GM21576 (cell line): Measurements from ENCODE around the gene INO80C.

Experiments used
- ATAC-seq: cut with Tn5 transposase; IDR thresholded peaks from one replicate; pipeline ENCODE4 v1.9.1; 2021; ENCODE audit warnings: mild to moderate bottlenecking, moderate library complexity; ENCODE audit not compliant: unreplicated experiment

The INO80C gene, protein sequence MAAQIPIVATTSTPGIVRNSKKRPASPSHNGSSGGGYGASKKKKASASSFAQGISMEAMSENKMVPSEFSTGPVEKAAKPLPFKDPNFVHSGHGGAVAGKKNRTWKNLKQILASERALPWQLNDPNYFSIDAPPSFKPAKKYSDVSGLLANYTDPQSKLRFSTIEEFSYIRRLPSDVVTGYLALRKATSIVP

DNA sequence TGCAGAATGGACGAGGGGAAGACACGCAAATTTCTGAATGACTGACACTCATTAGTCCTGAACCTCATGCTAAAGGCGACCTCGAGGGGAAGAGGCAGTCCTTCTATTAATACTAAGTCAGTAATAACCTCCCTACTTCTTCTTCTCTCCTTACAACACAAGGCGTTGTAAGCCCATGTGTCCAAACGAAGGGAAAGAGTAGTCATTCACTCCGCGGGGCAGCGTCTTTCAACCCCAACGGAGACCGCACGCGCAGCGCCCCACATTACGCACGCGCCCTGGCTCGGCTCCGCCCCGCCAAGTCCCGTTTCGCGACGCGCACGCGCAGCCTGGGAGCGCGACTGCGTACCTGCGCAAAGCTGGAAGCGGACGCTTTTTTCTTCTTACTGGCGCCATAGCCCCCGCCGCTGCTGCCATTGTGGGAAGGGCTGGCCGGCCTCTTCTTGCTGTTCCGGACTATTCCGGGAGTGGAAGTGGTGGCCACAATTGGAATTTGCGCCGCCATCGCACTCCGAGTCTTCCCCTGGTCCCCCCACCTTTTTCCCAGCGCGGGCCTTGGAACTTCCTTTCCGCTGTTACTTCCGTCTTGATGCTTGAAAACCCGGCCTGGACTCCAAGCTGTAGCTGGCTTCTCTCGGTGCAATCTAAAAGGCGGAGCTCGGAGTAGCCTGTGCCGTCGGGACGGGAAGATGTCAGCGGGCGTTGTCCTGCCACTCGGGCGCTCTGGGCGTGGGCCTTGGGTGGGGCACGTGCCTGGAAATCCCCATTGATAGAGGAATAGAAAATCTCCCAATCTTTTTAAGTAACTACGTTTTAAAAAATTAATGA is at the start of gene INO80C:
Gene INO80C (minus strand): TSS at position 591 of the 828 bp plus-strand sequence. CDS start 86 bp downstream, at position 505.
- peak; percentile 93 for ATAC-seq

- no peak for ATAC-seq
Observed at GRCh38 chr18:35547008-35547605, 49.3 kb upstream of the INO80C start.

DNA sequence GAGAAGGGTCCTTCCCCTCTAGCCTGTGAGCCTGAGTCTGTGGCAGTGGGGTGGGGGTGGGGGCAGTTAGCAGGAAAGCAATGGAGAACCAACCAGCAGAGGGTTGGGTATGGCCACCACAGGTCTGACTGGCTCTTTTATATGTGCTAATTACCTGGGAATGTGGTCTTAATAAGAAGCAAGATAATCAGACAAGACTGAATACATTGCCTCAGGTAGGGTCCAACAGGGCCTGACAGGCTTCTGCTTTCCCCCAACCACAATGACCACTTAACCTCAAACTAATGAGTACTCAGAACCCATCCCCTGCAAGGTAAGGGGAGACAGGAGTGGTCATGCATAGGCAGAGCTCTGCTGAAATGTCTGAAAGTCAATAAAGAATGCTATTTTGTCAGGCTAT is 44.6 kb upstream of the INO80C start:
- no peak for ATAC-seq

- no peak for ATAC-seq
Observed at GRCh38 chr18:35535297-35535696, 37.5 kb upstream of the INO80C start.

DNA sequence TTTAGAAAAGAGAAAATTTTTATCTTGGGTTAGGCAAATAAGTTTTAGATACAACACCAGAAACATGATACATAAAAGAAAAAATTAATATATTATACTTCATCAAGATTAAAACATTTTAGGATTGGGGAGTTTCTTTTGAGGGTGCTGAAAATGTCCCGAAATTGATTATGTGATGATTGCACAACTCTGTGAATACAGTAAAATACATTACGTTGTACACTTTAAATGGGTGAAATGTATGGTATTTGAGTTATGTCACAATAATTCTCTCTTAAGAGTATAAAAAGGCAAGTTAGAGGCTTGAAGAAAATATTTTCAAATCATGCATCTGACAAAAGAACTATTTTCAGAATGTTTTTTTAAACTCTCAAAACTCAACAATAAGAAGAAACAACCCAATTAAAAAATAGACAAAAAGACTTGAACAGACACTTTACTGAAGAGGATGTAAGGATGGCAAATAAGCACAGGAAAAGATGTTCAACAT is 36.2 kb upstream of the INO80C start:
- ATAC-seq = no peak

DNA sequence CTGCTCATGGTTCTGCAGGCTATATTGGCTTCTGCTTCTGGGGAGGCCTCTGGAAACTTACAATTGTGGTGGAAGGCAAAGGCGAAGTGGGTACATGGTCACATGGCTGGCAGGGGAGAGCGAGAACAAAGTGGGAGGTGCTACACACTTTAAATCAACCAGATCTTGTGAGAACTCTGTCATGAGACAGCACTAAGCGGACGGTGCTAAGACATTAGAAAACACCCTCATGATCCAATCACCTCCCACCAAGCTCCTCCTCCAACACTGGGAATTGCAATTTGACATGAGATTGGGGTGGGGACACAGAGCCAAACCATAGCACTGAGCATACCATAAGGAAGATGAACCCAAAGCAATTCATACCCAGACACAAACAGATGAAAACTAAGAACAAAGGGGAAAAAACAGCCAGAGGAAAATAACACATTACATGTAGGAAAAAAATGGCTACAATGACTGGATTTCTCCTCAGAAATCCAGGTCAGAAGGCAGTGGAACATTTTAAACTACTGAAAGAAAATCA is 31.1 kb upstream of the INO80C start:
- no peak for ATAC-seq

DNA sequence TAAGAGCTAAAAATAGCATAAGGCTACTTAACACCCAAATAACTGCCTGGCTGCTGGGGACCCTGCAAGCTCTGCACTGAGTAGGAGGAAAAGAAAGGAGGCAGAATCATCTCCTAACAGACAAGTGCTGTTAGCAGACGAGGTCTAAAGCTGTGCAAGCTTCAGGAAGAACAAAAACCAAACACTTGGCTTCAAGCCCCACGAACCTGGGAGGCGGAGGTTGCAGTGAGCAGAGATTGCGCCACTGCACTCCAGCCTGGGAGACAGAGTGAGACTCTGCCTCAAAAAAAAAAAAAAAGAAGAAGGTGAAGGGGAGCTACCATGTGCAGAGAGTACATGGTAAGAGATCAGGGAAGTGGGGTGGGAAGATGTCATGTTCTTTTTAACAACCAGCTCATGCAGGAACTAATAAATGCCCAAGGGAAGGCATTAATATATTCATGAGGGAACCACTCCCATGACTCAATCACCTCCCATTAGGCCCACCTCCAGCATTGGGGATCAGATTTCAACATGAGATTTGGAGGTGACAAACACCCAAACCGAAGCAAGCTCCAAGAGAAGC is 28.8 kb upstream of the INO80C start:
- ATAC-seq = no peak

DNA sequence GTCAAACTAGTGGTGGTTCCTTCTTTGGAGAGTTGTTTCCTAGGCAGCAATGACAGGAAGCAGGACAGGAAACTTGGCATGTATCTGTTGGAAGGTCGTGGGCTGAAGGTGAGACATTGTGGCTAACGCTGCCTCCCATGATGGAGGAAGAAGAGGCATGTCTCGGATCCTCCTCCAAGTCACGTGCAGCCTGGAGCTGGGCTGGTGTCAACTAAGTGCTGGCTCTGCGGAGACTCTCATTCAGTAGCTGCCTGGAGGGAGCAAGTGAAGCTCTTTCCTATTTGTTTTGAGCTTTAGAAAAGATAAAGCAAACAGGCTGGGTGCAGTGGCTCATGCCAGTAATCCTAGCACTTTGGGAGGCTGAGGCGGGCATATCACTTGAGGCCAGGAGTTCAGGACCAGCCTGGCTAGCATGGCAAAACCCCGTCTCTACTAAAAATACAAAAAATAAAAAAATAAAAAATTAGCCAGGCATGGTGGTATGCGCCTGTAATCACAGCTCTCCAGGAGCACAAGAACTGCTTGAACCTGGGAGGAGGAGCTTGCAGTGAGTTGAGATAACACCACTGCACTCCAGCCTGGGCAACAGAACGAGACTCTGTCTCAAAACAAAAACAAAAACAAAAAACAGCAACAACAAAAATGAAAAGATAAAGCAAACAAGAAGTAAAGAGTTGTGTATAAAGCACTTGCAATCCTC is 28.2 kb upstream of the INO80C start:
- no peak for ATAC-seq

GRCh38 chr18:35524226-35524625 is 26.5 kb upstream of the INO80C start:
- ATAC-seq = no peak

GRCh38 chr18:35522130-35522959 is 24.6 kb upstream of the INO80C start:
- no peak for ATAC-seq

- no peak for ATAC-seq
Observed at GRCh38 chr18:35521133-35521532, 23.4 kb upstream of the INO80C start.

DNA sequence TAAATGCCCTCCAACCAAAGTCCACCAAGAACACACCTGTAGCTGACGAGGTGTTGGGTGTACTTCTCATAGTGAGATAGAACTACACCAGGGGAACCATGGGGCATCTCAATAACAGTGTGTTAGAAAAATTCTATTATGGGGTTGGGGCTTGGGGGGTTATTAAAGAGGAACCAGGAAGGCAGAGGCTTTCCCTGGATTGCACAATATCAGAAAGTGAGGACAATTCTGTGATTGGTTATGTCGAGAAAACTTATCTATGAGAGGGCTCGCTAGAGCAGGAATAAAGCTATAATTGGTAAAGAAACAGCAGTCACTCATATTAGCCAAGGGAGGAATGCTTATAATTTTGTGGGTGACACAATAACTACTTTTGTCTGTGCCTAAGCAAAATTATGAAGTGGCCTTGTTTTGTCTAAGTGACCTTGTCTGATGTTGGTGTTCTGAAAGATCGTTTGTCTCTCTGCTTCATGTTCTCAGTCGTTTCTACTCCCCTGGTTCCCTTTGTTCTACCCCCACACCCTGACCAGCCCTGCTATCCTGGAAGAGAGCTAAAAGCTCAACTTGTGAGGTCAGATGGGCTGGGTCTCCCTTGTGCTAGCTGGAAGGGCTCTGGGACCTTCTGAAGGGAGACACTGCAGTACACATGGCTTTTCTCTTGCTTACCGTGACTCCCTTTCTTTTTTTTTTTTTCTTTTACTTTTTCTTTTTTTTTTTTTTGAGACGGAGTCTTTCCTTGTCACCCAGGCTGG is 21.6 kb upstream of the INO80C start:
- ATAC-seq = no peak

DNA sequence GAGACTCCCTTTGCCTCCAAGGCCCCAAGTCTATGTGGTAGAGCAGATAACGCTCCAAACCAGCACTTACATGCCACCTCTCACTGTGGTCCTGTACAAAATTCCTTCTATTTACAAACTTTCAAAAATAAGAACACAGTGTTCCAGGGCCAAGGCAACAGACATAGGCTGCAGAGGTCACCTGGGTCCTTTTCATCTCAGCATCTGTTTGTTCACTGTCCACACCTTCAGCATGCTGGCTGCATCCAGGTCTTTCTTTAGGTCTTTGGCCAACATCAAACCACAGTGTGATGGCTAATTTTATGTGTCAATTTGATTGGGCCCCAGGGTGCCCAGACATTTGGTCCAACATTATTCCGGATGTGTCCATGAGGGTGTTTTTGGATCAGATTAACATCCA is 20.0 kb upstream of the INO80C start:
- ATAC-seq = no peak

DNA sequence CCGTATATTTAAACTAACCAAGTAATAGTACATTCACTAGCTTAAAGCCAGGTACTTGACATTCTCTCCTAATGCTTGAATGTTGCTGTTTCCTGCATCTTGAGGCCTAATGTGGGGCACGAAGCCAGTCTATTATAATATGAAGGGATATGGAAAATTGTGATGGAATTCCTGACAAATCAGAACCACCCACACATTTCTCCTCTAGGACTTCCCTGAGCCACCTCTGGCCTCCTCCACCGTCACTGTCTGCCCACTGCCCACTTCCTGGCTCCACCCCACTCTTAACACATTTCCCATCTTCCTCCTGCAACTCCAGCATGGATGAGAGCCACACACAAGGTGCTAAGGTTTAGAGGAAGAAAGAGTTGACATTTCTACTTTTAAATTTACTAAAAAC is 19.0 kb upstream of the INO80C start:
- no peak for ATAC-seq

- ATAC-seq = no peak
Observed at GRCh38 chr18:35516351-35516750, 18.6 kb upstream of the INO80C start.

GRCh38 chr18:35515460-35516130 is 17.8 kb upstream of the INO80C start:
- ATAC-seq = no peak

DNA sequence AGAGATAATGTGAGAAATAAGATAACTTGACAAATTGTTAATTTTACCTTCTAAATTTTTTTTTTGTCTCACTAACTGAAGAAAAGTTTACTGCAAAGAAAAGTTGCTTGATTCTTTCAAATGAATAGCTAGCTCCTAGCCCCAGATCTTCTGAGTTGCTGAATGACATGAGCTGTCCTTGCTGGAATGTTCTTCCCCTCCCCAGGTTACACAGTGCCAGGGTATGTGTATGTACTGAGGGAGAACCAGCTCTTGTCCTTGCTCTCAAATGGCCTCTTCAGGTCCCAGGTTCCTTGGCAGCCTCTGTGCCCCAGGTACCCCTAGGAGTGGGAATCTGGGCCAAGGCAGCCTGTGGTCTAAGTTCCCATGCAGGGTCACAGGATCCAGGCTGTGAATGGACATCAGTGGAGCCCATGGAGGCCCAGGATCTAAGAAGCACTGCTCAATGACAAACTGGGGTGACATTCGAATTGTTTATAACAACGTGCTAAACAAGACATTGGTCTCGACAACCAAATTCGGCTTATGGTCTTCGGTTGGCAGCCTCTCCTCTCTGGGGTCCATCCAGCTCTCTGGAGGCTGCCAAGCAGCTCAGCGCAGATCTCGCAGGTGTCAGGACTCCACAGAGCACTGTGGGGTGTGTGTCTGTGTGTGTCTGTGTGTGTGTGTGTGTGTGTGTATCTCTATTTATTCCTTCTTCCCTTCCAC is 17.1 kb upstream of the INO80C start:
- no peak for ATAC-seq

DNA sequence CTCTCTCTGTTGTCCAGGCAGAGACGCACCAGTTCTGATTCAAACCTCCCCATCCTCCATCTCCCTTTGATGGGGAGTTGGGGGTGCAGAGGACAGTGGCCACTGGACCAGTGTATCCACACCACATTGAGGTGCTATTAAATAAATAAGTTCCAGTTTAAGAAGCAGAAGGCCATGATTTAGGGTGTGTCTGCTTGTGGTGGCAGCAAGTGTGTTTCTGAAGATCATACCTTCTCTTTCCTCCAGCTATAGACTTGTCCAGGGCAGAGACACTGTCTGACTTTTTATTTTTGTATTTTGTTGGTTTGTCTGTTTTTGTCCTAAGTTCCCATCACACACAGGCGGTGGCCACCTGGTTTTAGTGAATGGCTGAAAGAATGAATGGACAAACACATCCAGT is 16.5 kb upstream of the INO80C start:
- no peak for ATAC-seq
